B cell (primary cell): ENCODE data around the gene SMAP2. TPM values are rescaled to one million over a fixed set of nuclear protein-coding genes. Genes with fewer than 3 reads are reported as not detected.
A peak's percentile ranks its signal among the peaks of the same experiment; 100 is the strongest.

Source experiments
- ATAC-seq: fragments of 200-7000 bp; cut with Tn5 transposase; one replicate; pipeline ENCODE4 v1.10.0; 2021; ENCODE audit warnings: low read depth, mild to moderate bottlenecking, moderate number of reproducible peaks, moderate library complexity
- CTCF ChIA-PET: fragments of 350-600 bp; sonication (Branson Sonifier 250); formaldehyde crosslinking; loops from one replicate; lab custom pipeline; 2021; ENCODE audit warnings: antibody characterized with exemption, inconsistent platforms; lab: Charles Lee
- POLR2A ChIA-PET: fragments of 350-600 bp; sonication (Branson Sonifier 250); formaldehyde crosslinking; loops from one replicate; lab custom pipeline; 2021; ENCODE audit warnings: antibody characterized with exemption; lab: Charles Lee
- DNase-seq: peaks from one replicate; pipeline ENCODE4 v3.0.0; 2013
- H2AFZ ChIP-seq: 2 replicates; pipeline ENCODE4 v1.6.1; 2012; ENCODE audit warnings: mild to moderate bottlenecking, low read depth, low read length; ENCODE audit not compliant: insufficient read depth, poor library complexity, severe bottlenecking
- H3K27ac ChIP-seq, 2 donors: 1 replicate in 1 of 2; 2 replicates in 1 of 2; pipeline ENCODE4 v1.5.1; 2012 to 2013; ENCODE audit warnings: low read length in 2 of 2, mild to moderate bottlenecking in 2 of 2, moderate library complexity in 1 of 2
- H3K27me3 ChIP-seq, 4 experiments: fragments of 200-600 bp in 1 of 4; sonication (generic) in 1 of 4; replicated peaks in 1 of 4; 1 replicate in 2 of 4; 2 replicates in 2 of 4; pipeline versions ENCODE4 v1.6.1 to v1.7.0; 2013 to 2016; ENCODE audit warnings: low read length in 3 of 4, mild to moderate bottlenecking in 2 of 4, mixed read lengths in 1 of 4, moderate library complexity in 1 of 4; ENCODE audit not compliant: insufficient read depth in 4 of 4, control insufficient read depth in 3 of 4; ENCODE audit errors: control extremely low read depth in 1 of 4
- H3K36me3 ChIP-seq, 2 experiments: replicated peaks in 1 of 2; 1 replicate in 1 of 2; 2 replicates in 1 of 2; pipeline versions ENCODE4 v1.6.1 to v1.7.1; 2013; ENCODE audit warnings: low read length in 1 of 2; ENCODE audit not compliant: insufficient read depth in 2 of 2, control insufficient read depth in 1 of 2; ENCODE audit errors: control extremely low read depth in 1 of 2, extremely low read depth in 1 of 2
- H3K4me1 ChIP-seq, 2 donors: fragments of 200-600 bp in 1 of 2; sonication (generic) in 1 of 2; 1 replicate in 1 of 2; 2 replicates in 1 of 2; pipeline versions ENCODE4 v1.5.1 to v1.6.1; 2013 to 2017; ENCODE audit warnings: low read length in 2 of 2; ENCODE audit not compliant: control insufficient read depth in 2 of 2, insufficient read depth in 2 of 2
- H3K4me2 ChIP-seq: replicated peaks from 2 replicates; pipeline ENCODE3; 2012; ENCODE audit warnings: mild to moderate bottlenecking, low read depth, low read length; ENCODE audit not compliant: poor library complexity, severe bottlenecking
- H3K4me3 ChIP-seq, 5 experiments: fragments of 200-600 bp in 1 of 5; sonication (generic) in 1 of 5; 1 replicate in 3 of 5; 2 replicates in 2 of 5; pipeline versions ENCODE4 v1.5.1 to v1.7.0; 2011 to 2016; ENCODE audit warnings: low read length in 4 of 5, mild to moderate bottlenecking in 4 of 5, low read depth in 2 of 5, control low read depth in 1 of 5, moderate library complexity in 1 of 5; ENCODE audit not compliant: insufficient read depth in 1 of 5; ENCODE audit errors: control extremely low read depth in 1 of 5, extremely low read depth in 1 of 5
- H3K79me2 ChIP-seq: fragments of 200-600 bp; sonication (generic); one replicate; pipeline ENCODE4 v1.6.0; 2016; ENCODE audit warnings: low read length; ENCODE audit not compliant: control insufficient read depth, insufficient read depth
- H3K9ac ChIP-seq: fragments of 200-600 bp; sonication (generic); 2 replicates; pipeline ENCODE4 v1.6.1; 2017; ENCODE audit warnings: mild to moderate bottlenecking, low read length, moderate library complexity
- H3K9me3 ChIP-seq, 3 donors: one replicate each; pipeline versions ENCODE4 v1.6.1 to v1.7.1; 2013; ENCODE audit warnings: low read length in 2 of 3; ENCODE audit not compliant: control insufficient read depth in 2 of 3, insufficient read depth in 1 of 3; ENCODE audit errors: control extremely low read depth in 1 of 3
- H4K20me1 ChIP-seq: 2 replicates; pipeline ENCODE4 v1.6.0; 2012; ENCODE audit warnings: mild to moderate bottlenecking, low read length; ENCODE audit not compliant: insufficient read depth, control insufficient read depth, poor library complexity, severe bottlenecking
- H3K27ac Mint-ChIP-seq: one replicate; pipeline ENCODE4 v1.8.0; 2021; ENCODE audit warnings: mixed read lengths
- H3K27me3 Mint-ChIP-seq: one replicate; pipeline ENCODE4 v1.8.0; 2021; ENCODE audit warnings: mixed read lengths
- H3K4me1 Mint-ChIP-seq: one replicate; pipeline ENCODE4 v1.8.0; 2021; ENCODE audit warnings: mixed read lengths
- H3K4me3 Mint-ChIP-seq: one replicate; pipeline ENCODE4 v1.8.0; 2021; ENCODE audit warnings: mixed read lengths
- H3K9me3 Mint-ChIP-seq: one replicate; pipeline ENCODE4 v1.8.0; 2022; ENCODE audit warnings: mixed read lengths; ENCODE audit not compliant: insufficient read depth
- CTCF ChIP-seq: fragments of 200-600 bp; IDR thresholded peaks from one replicate; pipeline ENCODE4 v1.8.0; 2022; ENCODE audit warnings: antibody characterized with exemption, mild to moderate bottlenecking
- EZH2 ChIP-seq: IDR thresholded peaks from 2 replicates; pipeline ENCODE4 v1.6.1; 2012; ENCODE audit warnings: borderline replicate concordance, low read depth, mild to moderate bottlenecking, moderate library complexity, low read length; ENCODE audit not compliant: insufficient read depth, poor library complexity, severe bottlenecking
- WGBS: methylation state at CpG from one replicate; pipeline ENCODE4 v1.1.5; 2013; ENCODE audit warnings: missing lambda C conversion rate; ENCODE audit not compliant: insufficient coverage; 5-methylcytosine and 5-hydroxymethylcytosine counted together
- intact Hi-C: fragments of 100-400 bp; cut with micrococcal nuclease; formaldehyde crosslinking; loops from one replicate; pipeline ENCODE4 v1.10.0; 2022
- polyA plus RNA-seq: library from polyadenylated mRNA; depleted of rRNA; stranded (reverse); fragments of >200 nt; gene quantifications from 2 replicates; pipeline ENCODE4 v1.2.3, GENCODE V29; 2012
- total RNA-seq, 2 donors: library from RNA; stranded (reverse); fragments of 120-200 nt in 1 of 2; gene quantifications; 1 replicate in 1 of 2; 2 replicates in 1 of 2; pipeline versions ENCODE4 v1.2.3 to v1.2.4, GENCODE V29; 2013 to 2022

SMAP2 gene
- total and polyA plus RNA-seq, 2 donors (not counting 1 experiment from before 2014, with no cell fraction given), result 275 to 305 TPM

- Mint-ChIP-seq H3K4me3 (no peak overlapping the region), H3K9me3 (no peaks in the 10 kb centered on the region), H3K27me3 (no peaks in the 10 kb centered on the region), H3K4me1 (peaks cover 52% of the 10 kb centered on the region), H3K27ac (peak overlapping the region; percentile 41)
- ChIA-PET POLR2A (interaction anchor here (1.1 kb wide), 1 partner anchor 10 kb away, joined by 3 read pairs; no protein-coding TSS in a partner anchor), CTCF (interaction anchor here (0.6 to 11.7 kb wide), 22 partner anchors 10 to 323 kb away, joined by 3 to 304 read pairs (median 10); partner anchors contain the start of genes COL9A2, RLF and SMAP2)
- no peak for DNase-seq
- H3K27me3 ChIP-seq, result no peaks in the 10 kb centered on the region
- no peak overlapping the region for H3K4me2 ChIP-seq
- H3K9ac ChIP-seq, result no peak overlapping the region
- H3K36me3 ChIP-seq, result peaks cover 22 to 62% of the 10 kb centered on the region in 2 experiments
- H3K4me1 ChIP-seq, result peaks cover 45 to 49% of the 10 kb centered on the region in 2 donors
- H2AFZ ChIP-seq, result no peak overlapping the region
- peak overlapping the region in 1 of 2 donors; percentile 100 for H3K27ac ChIP-seq
- intact Hi-C loops, result loop anchor here (2.0 to 10.0 kb wide), 5 partner anchors 31 to 327 kb away; partner anchors contain the start of genes COL9A2 and ZMPSTE24
- peaks cover 42% of the 10 kb centered on the region for H4K20me1 ChIP-seq
- no peak overlapping the region for H3K4me3 ChIP-seq
- H3K9me3 ChIP-seq, result no peaks in the 10 kb centered on the region
- 100% methylated on average over 1 of the region's 4 CpGs for WGBS
- peaks cover 98% of the 10 kb centered on the region for H3K79me2 ChIP-seq
- TF ChIP-seq EZH2 (no peak), CTCF (no peak)
- ATAC-seq, result no peak
These were observed 32.3 kb downstream of the SMAP2 start for GRCh38 chr1:40405812-40406211.

- peaks cover 44% of the 10 kb centered on the region for H4K20me1 ChIP-seq
- no peak overlapping the region for H3K4me3 ChIP-seq
- ChIA-PET CTCF (interaction anchor here (0.5 to 11.7 kb wide), 6 partner anchors 43 to 263 kb away, joined by 3 to 304 read pairs (median 5); no protein-coding TSS in a partner anchor), POLR2A (no interaction called here)
- no peak overlapping the region for H3K27ac ChIP-seq
- H3K9ac ChIP-seq, result no peak overlapping the region
- H3K4me2 ChIP-seq, result no peak overlapping the region
- Mint-ChIP-seq H3K4me3 (no peak overlapping the region), H3K27me3 (no peaks in the 10 kb centered on the region), H3K9me3 (no peaks in the 10 kb centered on the region), H3K4me1 (peaks cover 37% of the 10 kb centered on the region), H3K27ac (no peak overlapping the region)
- peaks cover 30 to 32% of the 10 kb centered on the region in 2 donors for H3K4me1 ChIP-seq
- no peaks in the 10 kb centered on the region for H3K27me3 ChIP-seq
- TF ChIP-seq EZH2 (no peak), CTCF (no peak)
- H3K36me3 ChIP-seq, result peaks cover 24 to 73% of the 10 kb centered on the region in 2 experiments
- ATAC-seq (no peak), DNase-seq (no peak)
- peaks cover 95% of the 10 kb centered on the region for H3K79me2 ChIP-seq
- intact Hi-C loops, result loop anchor here (10.0 kb wide), 1 partner anchor 153 kb away; the partner anchor contains the start of gene ZMPSTE24
- H3K9me3 ChIP-seq, result no peaks in the 10 kb centered on the region
- no peak overlapping the region for H2AFZ ChIP-seq
These were observed 33.9 kb downstream of the SMAP2 start for GRCh38 chr1:40407453-40407852.
